Esophagus muscularis mucosa (tissue), 4 donors: Measurements from ENCODE around the gene ZBP1.

Experiments
- EP300 ChIP-seq: sonication (generic); formaldehyde crosslinking; IDR thresholded peaks from one replicate; pipeline ENCODE4 v1.6.1; 2017; ENCODE audit warnings: antibody characterized with exemption
- POLR2AphosphoS5 ChIP-seq, 2 donors: sonication (generic); formaldehyde crosslinking; IDR thresholded peaks; one replicate each; pipeline ENCODE4 v1.6.1; 2017; ENCODE audit warnings: antibody characterized with exemption in 2 of 2
- TF ChIP-seq, protein P1 (sequence below), 3 experiments: fragments of 200-600 bp in 2 of 3; fragments of 450-650 bp in 1 of 3; sonication (generic) in 2 of 3; IDR thresholded peaks; one replicate each; pipeline ENCODE4 v1.5.1; 2017 to 2019; ENCODE audit warnings: antibody characterized with exemption in 3 of 3, mild to moderate bottlenecking in 2 of 3, moderate library complexity in 1 of 3

DNA sequence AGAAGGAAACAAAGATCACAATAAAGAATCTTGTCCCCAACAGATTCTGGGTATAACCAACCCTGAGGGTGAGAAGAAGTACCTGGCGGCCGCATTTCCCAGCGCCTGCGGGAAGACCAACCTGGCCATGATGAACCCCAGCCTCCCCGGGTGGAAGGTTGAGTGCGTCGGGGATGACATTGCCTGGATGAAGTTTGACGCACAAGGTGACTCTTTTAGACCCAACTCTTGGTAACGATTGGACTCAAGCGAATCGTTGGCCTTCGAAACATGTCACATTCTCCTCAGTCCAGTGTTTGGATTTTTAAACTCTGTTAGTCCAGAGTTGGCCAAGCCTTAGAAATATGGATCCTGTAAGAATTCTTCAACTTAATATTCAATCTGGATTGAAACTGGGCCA lies 56.7 kb downstream of the ZBP1 start:
- TF ChIP-seq, protein P1, sequence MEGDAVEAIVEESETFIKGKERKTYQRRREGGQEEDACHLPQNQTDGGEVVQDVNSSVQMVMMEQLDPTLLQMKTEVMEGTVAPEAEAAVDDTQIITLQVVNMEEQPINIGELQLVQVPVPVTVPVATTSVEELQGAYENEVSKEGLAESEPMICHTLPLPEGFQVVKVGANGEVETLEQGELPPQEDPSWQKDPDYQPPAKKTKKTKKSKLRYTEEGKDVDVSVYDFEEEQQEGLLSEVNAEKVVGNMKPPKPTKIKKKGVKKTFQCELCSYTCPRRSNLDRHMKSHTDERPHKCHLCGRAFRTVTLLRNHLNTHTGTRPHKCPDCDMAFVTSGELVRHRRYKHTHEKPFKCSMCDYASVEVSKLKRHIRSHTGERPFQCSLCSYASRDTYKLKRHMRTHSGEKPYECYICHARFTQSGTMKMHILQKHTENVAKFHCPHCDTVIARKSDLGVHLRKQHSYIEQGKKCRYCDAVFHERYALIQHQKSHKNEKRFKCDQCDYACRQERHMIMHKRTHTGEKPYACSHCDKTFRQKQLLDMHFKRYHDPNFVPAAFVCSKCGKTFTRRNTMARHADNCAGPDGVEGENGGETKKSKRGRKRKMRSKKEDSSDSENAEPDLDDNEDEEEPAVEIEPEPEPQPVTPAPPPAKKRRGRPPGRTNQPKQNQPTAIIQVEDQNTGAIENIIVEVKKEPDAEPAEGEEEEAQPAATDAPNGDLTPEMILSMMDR (IDR thresholded peaks at IDR 0.05) = no peak
- TF ChIP-seq EP300 = no peak
- TF ChIP-seq POLR2AphosphoS5 (IDR thresholded peaks at IDR 0.05) = no peak
